GM21825 (cell line): ENCODE measurements around the gene AGBL4.
"Not testable (repeated sequence)": the region's sequence is repeated elsewhere in the genome, so short reads cannot be mapped to it uniquely, and the experiment has no call there.

Experiments
- ATAC-seq: cut with Tn5 transposase; IDR thresholded peaks from one replicate; pipeline ENCODE4 v1.9.1; 2021; ENCODE audit warnings: mild to moderate bottlenecking, moderate library complexity; ENCODE audit not compliant: unreplicated experiment

Gene AGBL4

GRCh38 chr1:49448200-49448599 is 575.6 kb downstream of the AGBL4 start:
- no peak for ATAC-seq

- ATAC-seq: no peak
These were observed 586.9 kb downstream of the AGBL4 start for GRCh38 chr1:49436865-49437264.

- ATAC-seq: no peak
These were observed 588.5 kb downstream of the AGBL4 start for GRCh38 chr1:49435291-49435690.

GRCh38 chr1:49424782-49425181 is 599.0 kb downstream of the AGBL4 start:
- no peak for ATAC-seq

- no peak for ATAC-seq
These were observed 607.0 kb downstream of the AGBL4 start for GRCh38 chr1:49416758-49417157.

GRCh38 chr1:49408346-49408745 is 615.4 kb downstream of the AGBL4 start:
- ATAC-seq: no peak

GRCh38 chr1:49397086-49397485 is 626.7 kb downstream of the AGBL4 start:
- ATAC-seq: no peak

GRCh38 chr1:49394200-49394599 is 629.6 kb downstream of the AGBL4 start:
- ATAC-seq: no peak

GRCh38 chr1:49389699-49390098 is 634.1 kb downstream of the AGBL4 start:
- ATAC-seq: no peak

GRCh38 chr1:49364676-49365075 is 659.1 kb downstream of the AGBL4 start:
- ATAC-seq: no peak

- no peak for ATAC-seq
These were observed 660.1 kb downstream of the AGBL4 start for GRCh38 chr1:49363628-49364027.

GRCh38 chr1:49358036-49358435 is 665.7 kb downstream of the AGBL4 start:
- no peak for ATAC-seq

GRCh38 chr1:49356594-49356993 is 667.2 kb downstream of the AGBL4 start:
- ATAC-seq: no peak

GRCh38 chr1:49351768-49352167 is 672.0 kb downstream of the AGBL4 start:
- no peak for ATAC-seq

GRCh38 chr1:49346767-49347349 is 676.9 kb downstream of the AGBL4 start:
- no peak for ATAC-seq

- ATAC-seq: no peak
These were observed 683.2 kb downstream of the AGBL4 start for GRCh38 chr1:49340576-49340975.

GRCh38 chr1:49339043-49339442 is 684.7 kb downstream of the AGBL4 start:
- no peak for ATAC-seq

GRCh38 chr1:49337251-49337650 is 686.5 kb downstream of the AGBL4 start:
- no peak for ATAC-seq

GRCh38 chr1:49333906-49334305 is 689.8 kb downstream of the AGBL4 start:
- no peak for ATAC-seq

- no peak for ATAC-seq
These were observed 692.5 kb downstream of the AGBL4 start for GRCh38 chr1:49331066-49331852.

- ATAC-seq: no peak
These were observed 699.7 kb downstream of the AGBL4 start for GRCh38 chr1:49323925-49324540.

- not testable (repeated sequence) for ATAC-seq
These were observed 703.3 kb downstream of the AGBL4 start for GRCh38 chr1:49320493-49320892.
